Thyroid gland (tissue), 4 donors: ENCODE results near the gene RIT2.

Experiments used
- CTCF ChIP-seq, 6 experiments: fragments of 200-600 bp in 3 of 6; fragments of 450-650 bp in 3 of 6; sonication (generic) in 3 of 6; IDR thresholded peaks; one replicate each; pipeline ENCODE4 v1.5.1; 2016 to 2019; ENCODE audit warnings: antibody characterized with exemption in 6 of 6, mild to moderate bottlenecking in 2 of 6, inconsistent platforms in 1 of 6, moderate library complexity in 1 of 6
- POLR2A ChIP-seq, 2 donors: fragments of 450-650 bp; IDR thresholded peaks; one replicate each; pipeline ENCODE4 v1.6.1; 2017; ENCODE audit warnings: antibody characterized with exemption in 2 of 2, mild to moderate bottlenecking in 2 of 2, moderate library complexity in 1 of 2

GRCh38 chr18:42937436-42937835 lies 178.0 kb downstream of the RIT2 start:
- TF ChIP-seq CTCF (IDR thresholded peaks at IDR 0.05) (no peak), POLR2A (IDR thresholded peaks at IDR 0.05) (no peak)
